Left lung (tissue), 10 donors: ENCODE data around the gene AGFG1. TPM values are rescaled to one million over a fixed set of nuclear protein-coding genes. Genes with fewer than 3 reads are reported as not detected.

Experiments used
- ATAC-seq: fragments of 200-7000 bp; cut with Tn5 transposase; one replicate; pipeline ENCODE4 v1.9.1; 2020; ENCODE audit warnings: moderate library complexity
- DNase-seq, 4 donors: peaks; one replicate each; pipeline ENCODE4 v3.0.0-alpha.2; 2013 to 2020
- H3K27ac ChIP-seq, 2 donors: fragments of 200-600 bp; sonication (generic) in 1 of 2; one replicate each; pipeline versions ENCODE4 v1.5.0 to v1.8.0; 2020 to 2021
- H3K27me3 ChIP-seq, 2 donors: fragments of 200-600 bp; sonication (generic) in 1 of 2; one replicate each; pipeline versions ENCODE4 v1.5.0 to v1.8.0; 2020 to 2021
- H3K36me3 ChIP-seq, 2 donors: fragments of 200-600 bp; sonication (generic) in 1 of 2; one replicate each; pipeline versions ENCODE4 v1.5.0 to v1.8.0; 2020 to 2021
- H3K4me1 ChIP-seq, 2 donors: fragments of 200-600 bp; one replicate each; pipeline ENCODE4 v1.8.0; 2021
- H3K4me3 ChIP-seq, 2 donors: fragments of 200-600 bp; sonication (generic) in 1 of 2; one replicate each; pipeline versions ENCODE4 v1.5.0 to v1.8.0; 2020 to 2021; ENCODE audit warnings: mild to moderate bottlenecking in 1 of 2
- H3K9me3 ChIP-seq, 2 donors: fragments of 200-600 bp; sonication (generic) in 1 of 2; one replicate each; pipeline versions ENCODE4 v1.5.0 to v1.8.0; 2020 to 2021
- CTCF ChIP-seq, 2 donors: fragments of 200-600 bp; sonication (generic) in 1 of 2; IDR thresholded peaks; one replicate each; pipeline versions ENCODE4 v1.5.0 to v1.8.0; 2021; ENCODE audit warnings: antibody characterized with exemption in 2 of 2
- intact Hi-C, 2 donors: fragments of 100-400 bp; cut with DNase I; formaldehyde crosslinking; loops; one replicate each; pipeline versions ENCODE4 v1.11.2 to v1.14.2; 2022
- polyA plus RNA-seq, 6 donors: library from polyadenylated mRNA; unstranded; fragments of 120-200 nt; gene quantifications; one replicate each; pipeline ENCODE4 v1.2.1, GENCODE V29; 2013; ENCODE audit not compliant: insufficient read length in 6 of 6
- total RNA-seq, 2 donors: library from RNA; stranded (reverse); fragmentation: NEBNext Ultra II Directional; extraction: Animal tissue kit (Norgen Biotek cat#: 25700); gene quantifications; one replicate each; pipeline ENCODE4 v1.2.1, GENCODE V29; 2021
- donor health status: DM: no; HTN: yes; CAD: no.
- donor health status: DM: no; HTN: no; CAD: no.

AGFG1 gene
- total and polyA plus RNA-seq, 8 donors, result 57.2 to 118 (median 64.2) TPM

GRCh38 chr2:227462972-227463931 is 8.7 kb upstream of the AGFG1 start:
- no peak for ATAC-seq
- Histone ChIP-seq H3K36me3 (no peaks in the 10 kb centered on the region), H3K27me3 (no peaks in the 10 kb centered on the region), H3K4me1 (peaks cover 0 to 33% of the 10 kb centered on the region in 2 donors), H3K4me3 (no peak overlapping the region), H3K27ac (no peak overlapping the region), H3K9me3 (no peaks in the 10 kb centered on the region)
- DNase-seq, result no peak
- no peak for TF ChIP-seq CTCF (IDR thresholded peaks at IDR 0.05)
- intact Hi-C loops, result no loop called here

GRCh38 chr2:227464361-227464760 is 7.6 kb upstream of the AGFG1 start:
- TF ChIP-seq CTCF (IDR thresholded peaks at IDR 0.05), result no peak
- Histone ChIP-seq H3K9me3 (no peaks in the 10 kb centered on the region), H3K27ac (no peak overlapping the region), H3K27me3 (no peaks in the 10 kb centered on the region), H3K4me1 (peaks cover 0 to 33% of the 10 kb centered on the region in 2 donors), H3K36me3 (no peaks in the 10 kb centered on the region), H3K4me3 (no peak overlapping the region)
- intact Hi-C loops, result no loop called here
- DNase-seq (no peak), ATAC-seq (no peak)

DNA sequence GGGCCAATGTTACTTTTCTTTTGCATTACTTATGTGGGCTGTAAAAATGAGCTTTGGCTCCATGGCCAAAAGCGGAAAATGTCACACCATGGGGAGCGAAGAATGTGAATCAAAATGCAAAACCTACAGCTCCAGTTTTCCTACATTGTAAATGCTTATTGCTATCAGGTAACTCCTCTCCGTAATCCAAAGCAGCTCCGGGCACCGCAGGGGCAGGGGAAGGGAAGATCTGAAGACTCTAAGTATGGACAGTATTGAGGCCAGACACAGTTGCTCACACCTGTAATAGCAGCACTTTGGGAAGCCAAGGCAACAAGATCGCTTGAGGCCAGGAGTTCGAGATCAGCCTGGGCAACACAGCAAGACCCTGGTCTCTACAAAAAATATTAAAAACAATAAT is 7.1 kb upstream of the AGFG1 start:
- no peak for TF ChIP-seq CTCF (IDR thresholded peaks at IDR 0.05)
- Histone ChIP-seq H3K27me3 (no peaks in the 10 kb centered on the region), H3K27ac (no peak overlapping the region), H3K4me3 (no peak overlapping the region), H3K36me3 (no peaks in the 10 kb centered on the region), H3K4me1 (peaks cover 0 to 29% of the 10 kb centered on the region in 2 donors), H3K9me3 (no peaks in the 10 kb centered on the region)
- intact Hi-C loops, result no loop called here
- DNase-seq, result no peak
- ATAC-seq, result no peak

DNA sequence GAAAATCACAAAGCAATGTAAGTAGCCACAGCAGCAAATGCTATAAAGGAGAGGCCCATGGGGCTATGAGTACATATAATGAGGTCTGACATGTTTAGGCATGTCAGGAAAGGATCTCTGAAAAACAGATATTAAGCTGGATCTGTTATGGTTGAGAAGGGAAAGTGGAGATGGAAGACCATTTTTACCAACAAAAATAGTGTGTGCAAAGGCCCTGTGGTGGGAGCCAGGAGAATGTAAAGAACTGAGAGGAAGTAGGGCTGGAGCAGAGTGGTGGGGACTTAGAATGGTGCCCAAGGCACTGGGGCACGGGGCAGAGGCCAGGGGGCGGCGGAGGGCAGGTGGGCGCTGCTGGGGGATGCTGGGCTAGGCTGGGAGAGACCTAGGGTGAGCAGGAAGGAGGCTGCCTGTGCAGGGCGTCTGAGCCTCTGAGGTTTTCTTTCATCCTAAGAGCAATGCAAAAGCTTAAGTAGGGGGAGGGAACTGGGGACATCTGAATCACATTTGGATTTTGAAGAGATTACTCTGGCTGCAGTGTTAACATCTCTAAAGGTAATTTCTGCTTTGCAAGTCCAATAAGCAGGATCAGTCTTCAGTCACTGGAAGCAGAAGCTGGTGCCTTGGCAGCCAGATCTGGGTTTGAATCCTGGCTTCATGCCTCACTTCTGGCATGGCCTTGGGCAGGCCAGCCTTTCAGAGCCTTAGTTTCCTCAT is 4.9 kb upstream of the AGFG1 start:
- ATAC-seq, result no peak
- intact Hi-C loops, result no loop called here
- TF ChIP-seq CTCF (IDR thresholded peaks at IDR 0.05), result no peak
- Histone ChIP-seq H3K4me3 (no peak overlapping the region), H3K27me3 (no peaks in the 10 kb centered on the region), H3K4me1 (peaks cover 0 to 19% of the 10 kb centered on the region in 2 donors), H3K36me3 (no peaks in the 10 kb centered on the region), H3K27ac (peak overlapping the region; percentile 26 to 63), H3K9me3 (no peaks in the 10 kb centered on the region)
- no peak for DNase-seq

DNA sequence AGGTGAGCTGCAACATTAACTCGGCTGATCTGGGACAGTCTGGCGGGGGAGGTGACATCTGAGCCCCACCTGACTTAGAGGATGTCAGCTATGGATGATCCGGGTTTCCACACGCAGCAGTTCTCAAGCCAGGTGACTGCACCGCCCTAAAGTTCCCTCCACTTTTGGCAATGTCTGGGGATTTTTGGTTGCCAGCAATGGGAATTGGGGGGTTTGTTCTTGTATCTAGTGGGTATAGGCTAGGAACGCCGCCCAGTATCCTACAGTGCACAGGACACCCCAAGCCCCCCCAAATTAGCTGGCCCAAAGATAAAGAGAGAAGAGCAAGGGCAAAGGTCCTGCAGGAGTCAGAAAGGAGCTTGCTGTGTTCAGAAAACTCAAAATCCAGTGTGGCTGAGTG is 544 bp upstream of the AGFG1 start:
- Histone ChIP-seq H3K36me3 (no peaks in the 10 kb centered on the region), H3K4me1 (peaks cover 4 to 50% of the 10 kb centered on the region in 2 donors), H3K9me3 (no peaks in the 10 kb centered on the region), H3K27ac (no peak overlapping the region), H3K27me3 (no peaks in the 10 kb centered on the region), H3K4me3 (peak overlapping the region in 1 of 2 donors; percentile 83)
- TF ChIP-seq CTCF (IDR thresholded peaks at IDR 0.05), result no peak
- ATAC-seq, result no peak
- no peak for DNase-seq
- intact Hi-C loops, result no loop called here
